ENCODE data around the gene PREX1.

- TF ChIP-seq CREB1 (CRISPR knock-in tag; IDR thresholded peaks at IDR 0.05; ENCODE audit: low read depth) (no peak), CTCF (conservative IDR thresholded peaks at IDR 0.05; ENCODE audit: low read depth in 2 of 2) (no peak), REST (IDR thresholded peaks at IDR 0.05; ENCODE audit: unreplicated experiment) (no peak)
These were observed 99.6 kb downstream of the PREX1 start for GRCh38 chr20:48728042-48728825.
